Liver (tissue), 3 donors: ENCODE data around the gene LPO.

Experiments
- EGR1 ChIP-seq, 2 donors: IDR thresholded peaks; 2 replicates each; pipeline ENCODE4 v1.6.1; 2016 to 2018; ENCODE audit warnings: antibody characterized with exemption in 2 of 2, low read depth in 2 of 2
- FOXA1 ChIP-seq: IDR thresholded peaks from 2 replicates; pipeline ENCODE4 v1.6.1; 2016; ENCODE audit warnings: antibody characterized with exemption
- HNF4G ChIP-seq: IDR thresholded peaks from 2 replicates; pipeline ENCODE4 v1.6.1; 2016; ENCODE audit warnings: antibody characterized with exemption
- JUND ChIP-seq, 2 donors: IDR thresholded peaks; 2 replicates each; pipeline ENCODE4 v1.6.1; 2016; ENCODE audit warnings: antibody characterized with exemption in 2 of 2
- RAD21 ChIP-seq, 2 donors: IDR thresholded peaks; 2 replicates each; pipeline ENCODE4 v1.6.1; 2016; ENCODE audit warnings: antibody characterized with exemption in 2 of 2, mild to moderate bottlenecking in 2 of 2
- SP1 ChIP-seq: IDR thresholded peaks from 2 replicates; pipeline ENCODE4 v1.6.1; 2018; ENCODE audit warnings: antibody characterized with exemption, mild to moderate bottlenecking
- TAF1 ChIP-seq: conservative IDR thresholded peaks from 2 replicates; pipeline ENCODE4 v1.6.1; 2016; ENCODE audit warnings: antibody characterized with exemption, mild to moderate bottlenecking
- YY1 ChIP-seq: IDR thresholded peaks from 2 replicates; pipeline ENCODE4 v1.6.1; 2016; ENCODE audit warnings: antibody characterized with exemption, mild to moderate bottlenecking
- TF ChIP-seq, protein P1 (sequence below): fragments of 150-350 bp; IDR thresholded peaks from 2 replicates; pipeline ENCODE4 v1.5.1; 2017; ENCODE audit warnings: improper control_type of control experiment, low read depth, low read length; ENCODE audit not compliant: missing input control
- TF ChIP-seq, protein P2 (sequence below): IDR thresholded peaks from 2 replicates; pipeline ENCODE4 v1.6.1; 2016; ENCODE audit warnings: antibody characterized with exemption
- TF ChIP-seq, protein P3 (sequence below): IDR thresholded peaks from 2 replicates; pipeline ENCODE4 v1.6.1; 2016; ENCODE audit warnings: antibody characterized with exemption
- donor health status: healthy.
- donor health status: healthy.

DNA sequence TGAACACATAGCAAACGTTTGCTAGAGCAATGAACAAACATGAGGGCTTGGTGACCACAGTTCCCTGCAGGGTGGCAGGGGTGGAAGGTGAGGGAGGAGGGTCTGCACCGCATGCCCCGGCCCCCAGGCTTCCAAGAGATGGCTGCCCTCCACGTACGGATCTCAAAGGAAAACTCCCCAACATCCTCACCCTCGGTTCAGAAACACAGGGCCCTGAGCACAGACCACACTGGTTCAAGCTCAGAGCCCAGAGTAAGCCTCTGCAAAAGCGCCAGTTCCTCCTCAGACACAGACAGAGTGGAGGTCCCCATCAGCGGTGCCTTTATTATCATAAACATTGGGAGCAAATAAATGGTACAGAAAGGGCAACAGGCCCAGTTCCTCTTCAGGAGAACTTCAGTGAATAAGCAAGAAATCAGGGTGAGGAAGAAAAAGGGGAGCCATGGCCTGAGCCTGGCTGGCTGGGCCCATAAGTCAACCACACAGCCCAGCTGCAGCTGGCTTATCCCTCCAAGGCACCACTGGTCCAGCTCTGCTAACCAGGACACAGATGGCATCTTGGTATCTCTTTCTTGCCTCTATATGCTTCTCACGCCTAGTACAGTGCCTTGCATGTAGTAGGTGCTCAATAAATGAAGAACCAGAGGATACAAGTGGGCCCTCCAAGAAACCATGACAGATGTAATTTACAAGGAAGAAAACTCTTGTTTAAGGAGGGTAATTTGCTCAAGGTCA, 31.3 kb downstream of the LPO start:
- TF ChIP-seq, protein P1, sequence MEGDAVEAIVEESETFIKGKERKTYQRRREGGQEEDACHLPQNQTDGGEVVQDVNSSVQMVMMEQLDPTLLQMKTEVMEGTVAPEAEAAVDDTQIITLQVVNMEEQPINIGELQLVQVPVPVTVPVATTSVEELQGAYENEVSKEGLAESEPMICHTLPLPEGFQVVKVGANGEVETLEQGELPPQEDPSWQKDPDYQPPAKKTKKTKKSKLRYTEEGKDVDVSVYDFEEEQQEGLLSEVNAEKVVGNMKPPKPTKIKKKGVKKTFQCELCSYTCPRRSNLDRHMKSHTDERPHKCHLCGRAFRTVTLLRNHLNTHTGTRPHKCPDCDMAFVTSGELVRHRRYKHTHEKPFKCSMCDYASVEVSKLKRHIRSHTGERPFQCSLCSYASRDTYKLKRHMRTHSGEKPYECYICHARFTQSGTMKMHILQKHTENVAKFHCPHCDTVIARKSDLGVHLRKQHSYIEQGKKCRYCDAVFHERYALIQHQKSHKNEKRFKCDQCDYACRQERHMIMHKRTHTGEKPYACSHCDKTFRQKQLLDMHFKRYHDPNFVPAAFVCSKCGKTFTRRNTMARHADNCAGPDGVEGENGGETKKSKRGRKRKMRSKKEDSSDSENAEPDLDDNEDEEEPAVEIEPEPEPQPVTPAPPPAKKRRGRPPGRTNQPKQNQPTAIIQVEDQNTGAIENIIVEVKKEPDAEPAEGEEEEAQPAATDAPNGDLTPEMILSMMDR = no peak
- TF ChIP-seq SP1 = no peak
- no peak for TF ChIP-seq YY1
- TF ChIP-seq JUND (IDR thresholded peaks at IDR 0.05) = no peak
- no peak for TF ChIP-seq RAD21 (IDR thresholded peaks at IDR 0.05)
- no peak for TF ChIP-seq TAF1
- TF ChIP-seq FOXA1 = no peak
- no peak for TF ChIP-seq EGR1 (IDR thresholded peaks at IDR 0.05; ENCODE audit: low read depth in 2 of 2)
- TF ChIP-seq, protein P2, sequence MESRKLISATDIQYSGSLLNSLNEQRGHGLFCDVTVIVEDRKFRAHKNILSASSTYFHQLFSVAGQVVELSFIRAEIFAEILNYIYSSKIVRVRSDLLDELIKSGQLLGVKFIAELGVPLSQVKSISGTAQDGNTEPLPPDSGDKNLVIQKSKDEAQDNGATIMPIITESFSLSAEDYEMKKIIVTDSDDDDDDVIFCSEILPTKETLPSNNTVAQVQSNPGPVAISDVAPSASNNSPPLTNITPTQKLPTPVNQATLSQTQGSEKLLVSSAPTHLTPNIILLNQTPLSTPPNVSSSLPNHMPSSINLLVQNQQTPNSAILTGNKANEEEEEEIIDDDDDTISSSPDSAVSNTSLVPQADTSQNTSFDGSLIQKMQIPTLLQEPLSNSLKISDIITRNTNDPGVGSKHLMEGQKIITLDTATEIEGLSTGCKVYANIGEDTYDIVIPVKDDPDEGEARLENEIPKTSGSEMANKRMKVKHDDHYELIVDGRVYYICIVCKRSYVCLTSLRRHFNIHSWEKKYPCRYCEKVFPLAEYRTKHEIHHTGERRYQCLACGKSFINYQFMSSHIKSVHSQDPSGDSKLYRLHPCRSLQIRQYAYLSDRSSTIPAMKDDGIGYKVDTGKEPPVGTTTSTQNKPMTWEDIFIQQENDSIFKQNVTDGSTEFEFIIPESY = no peak
- TF ChIP-seq, protein P3, sequence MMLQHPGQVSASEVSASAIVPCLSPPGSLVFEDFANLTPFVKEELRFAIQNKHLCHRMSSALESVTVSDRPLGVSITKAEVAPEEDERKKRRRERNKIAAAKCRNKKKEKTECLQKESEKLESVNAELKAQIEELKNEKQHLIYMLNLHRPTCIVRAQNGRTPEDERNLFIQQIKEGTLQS = no peak
- TF ChIP-seq HNF4G = no peak
